SK-N-SH (cell line): ENCODE results near the gene ADRA1B. TPM values are rescaled to one million over a fixed set of nuclear protein-coding genes. Genes with fewer than 3 reads are reported as not detected.

Experiments
- CTCF ChIA-PET: fragments of 300-600, 350-600 bp; formaldehyde crosslinking; extraction: SDS; loops from one replicate; lab custom pipeline; 2021; lab: Yijun Ruan, JAX
- POLR2A ChIA-PET: fragments of 350-600 bp; sonication (Branson Sonifier 250); formaldehyde crosslinking; extraction: SDS; loops from one replicate; lab custom pipeline; 2020; ENCODE audit warnings: antibody characterized with exemption, inconsistent platforms; lab: Yijun Ruan, JAX
- DNase-seq: peaks from one replicate; pipeline ENCODE4 v3.0.0; 2012
- H2AFZ ChIP-seq: fragments of 200-600 bp; sonication (generic); 2 replicates; pipeline ENCODE4 v1.8.1; 2016; ENCODE audit warnings: antibody characterized with exemption, mild to moderate bottlenecking, low read depth
- H3F3A ChIP-seq: fragments of 200-600 bp; sonication (generic); replicated peaks from 2 replicates; pipeline ENCODE3; 2016; ENCODE audit warnings: antibody characterized with exemption, mild to moderate bottlenecking; ENCODE audit not compliant: insufficient read depth
- H3K27ac ChIP-seq, 2 experiments: fragments of 200-500 bp in 1 of 2; fragments of 200-600 bp in 1 of 2; sonication (Bioruptor generic) in 1 of 2; sonication (generic), shearing (Covaris generic) in 1 of 2; 2 replicates each; pipeline versions ENCODE4 v1.5.1 to v1.6.1; 2014 to 2016; ENCODE audit warnings: low read depth in 2 of 2, inconsistent platforms in 1 of 2, low read length in 1 of 2, mild to moderate bottlenecking in 1 of 2, mixed read lengths in 1 of 2
- H3K27me3 ChIP-seq: fragments of 200-600 bp; sonication (generic), shearing (Covaris generic); 2 replicates; pipeline ENCODE4 v1.6.1; 2016; ENCODE audit warnings: mixed run types; ENCODE audit not compliant: insufficient read depth
- H3K36me3 ChIP-seq, 2 experiments: fragments of 200-500 bp in 1 of 2; fragments of 200-600 bp in 1 of 2; sonication (Bioruptor generic) in 1 of 2; sonication (generic) in 1 of 2; replicated peaks in 1 of 2; 2 replicates each; pipeline versions ENCODE3 to v1.5.1; 2014 to 2016; ENCODE audit warnings: low read length in 1 of 2, mild to moderate bottlenecking in 1 of 2; ENCODE audit not compliant: insufficient read depth in 2 of 2, control insufficient read depth in 1 of 2
- H3K4me1 ChIP-seq, 2 experiments: fragments of 200-500 bp in 1 of 2; fragments of 200-600 bp in 1 of 2; sonication (Bioruptor generic) in 1 of 2; sonication (generic), shearing (Covaris generic) in 1 of 2; 2 replicates each; pipeline versions ENCODE4 v1.5.1 to v1.6.1; 2014 to 2016; ENCODE audit warnings: low read depth in 1 of 2, low read length in 1 of 2, mixed run types in 1 of 2; ENCODE audit not compliant: insufficient read depth in 2 of 2, control insufficient read depth in 1 of 2
- H3K4me2 ChIP-seq: fragments of 200-600 bp; sonication (generic), shearing (Covaris generic); 2 replicates; pipeline ENCODE4 v1.6.1; 2017; ENCODE audit warnings: mixed run types
- H3K4me3 ChIP-seq, 2 experiments: fragments of 200-500 bp in 1 of 2; fragments of 200-600 bp in 1 of 2; sonication (Bioruptor generic) in 1 of 2; sonication (generic), shearing (Covaris generic) in 1 of 2; 2 replicates each; pipeline versions ENCODE4 v1.5.1 to v1.8.1; 2014 to 2016; ENCODE audit warnings: low read depth in 2 of 2, inconsistent platforms in 1 of 2, low read length in 1 of 2, mild to moderate bottlenecking in 1 of 2, mixed read lengths in 1 of 2, moderate library complexity in 1 of 2
- H3K79me2 ChIP-seq: fragments of 200-600 bp; sonication (generic); 2 replicates; pipeline ENCODE4 v1.8.1; 2017; ENCODE audit warnings: mild to moderate bottlenecking; ENCODE audit not compliant: insufficient read depth
- H3K9ac ChIP-seq: fragments of 200-600 bp; sonication (generic); 2 replicates; pipeline ENCODE4 v1.6.1; 2017; ENCODE audit warnings: mixed run types
- H3K9me2 ChIP-seq: fragments of 200-600 bp; sonication (generic); 2 replicates; pipeline ENCODE4 v1.6.1; 2017; ENCODE audit warnings: mixed run types
- H3K9me3 ChIP-seq: fragments of 200-600 bp; sonication (generic); 2 replicates; pipeline ENCODE4 v1.6.1; 2017; ENCODE audit warnings: mixed run types, mild to moderate bottlenecking, moderate library complexity
- H4K20me1 ChIP-seq: fragments of 200-600 bp; sonication (generic); 2 replicates; pipeline ENCODE4 v1.6.1; 2017; ENCODE audit warnings: mild to moderate bottlenecking, mixed run types; ENCODE audit not compliant: insufficient read depth
- FOSL2 ChIP-seq: IDR thresholded peaks from 2 replicates; pipeline ENCODE4 v1.4.0; 2012; ENCODE audit warnings: low read depth, mild to moderate bottlenecking, moderate library complexity, borderline replicate concordance
- FOXM1 ChIP-seq: IDR thresholded peaks from 2 replicates; pipeline ENCODE4 v1.4.0; 2012; ENCODE audit warnings: low read depth, mild to moderate bottlenecking
- GABPA ChIP-seq: IDR thresholded peaks from 2 replicates; pipeline ENCODE4 v1.4.0; 2012; ENCODE audit warnings: low read depth, mild to moderate bottlenecking
- REST ChIP-seq: IDR thresholded peaks from 2 replicates; pipeline ENCODE4 v1.6.1; 2012; ENCODE audit warnings: mild to moderate bottlenecking, low read depth, low read length, moderate library complexity
- RFX5 ChIP-seq: IDR thresholded peaks from 2 replicates; pipeline ENCODE4 v1.6.1; 2012; ENCODE audit warnings: mild to moderate bottlenecking, improper control_type of control experiment, low read length
- RXRA ChIP-seq: IDR thresholded peaks from 2 replicates; pipeline ENCODE4 v1.4.0; 2012; ENCODE audit warnings: low read depth, mild to moderate bottlenecking, borderline replicate concordance
- WGBS: methylation state at CpG from one replicate; pipeline ENCODE4 v1.1.6; 2017; ENCODE audit warnings: low lambda C conversion rate; 5-methylcytosine and 5-hydroxymethylcytosine counted together
- polyA plus RNA-seq, 3 experiments: library from polyadenylated mRNA; depleted of rRNA; stranded (reverse); fragments of >200 nt; gene quantifications; 2 replicates each; pipeline ENCODE4 v1.2.3, GENCODE V29; 2012
- TF ChIP-seq, protein P1 (sequence below): IDR thresholded peaks from 2 replicates; pipeline ENCODE4 v1.4.0; 2012; ENCODE audit warnings: low read depth, borderline replicate concordance

Gene ADRA1B
- polyA plus RNA-seq, 1 of the 3 experiments (the other 2 are of a cell fraction) = 2.2 TPM

DNA sequence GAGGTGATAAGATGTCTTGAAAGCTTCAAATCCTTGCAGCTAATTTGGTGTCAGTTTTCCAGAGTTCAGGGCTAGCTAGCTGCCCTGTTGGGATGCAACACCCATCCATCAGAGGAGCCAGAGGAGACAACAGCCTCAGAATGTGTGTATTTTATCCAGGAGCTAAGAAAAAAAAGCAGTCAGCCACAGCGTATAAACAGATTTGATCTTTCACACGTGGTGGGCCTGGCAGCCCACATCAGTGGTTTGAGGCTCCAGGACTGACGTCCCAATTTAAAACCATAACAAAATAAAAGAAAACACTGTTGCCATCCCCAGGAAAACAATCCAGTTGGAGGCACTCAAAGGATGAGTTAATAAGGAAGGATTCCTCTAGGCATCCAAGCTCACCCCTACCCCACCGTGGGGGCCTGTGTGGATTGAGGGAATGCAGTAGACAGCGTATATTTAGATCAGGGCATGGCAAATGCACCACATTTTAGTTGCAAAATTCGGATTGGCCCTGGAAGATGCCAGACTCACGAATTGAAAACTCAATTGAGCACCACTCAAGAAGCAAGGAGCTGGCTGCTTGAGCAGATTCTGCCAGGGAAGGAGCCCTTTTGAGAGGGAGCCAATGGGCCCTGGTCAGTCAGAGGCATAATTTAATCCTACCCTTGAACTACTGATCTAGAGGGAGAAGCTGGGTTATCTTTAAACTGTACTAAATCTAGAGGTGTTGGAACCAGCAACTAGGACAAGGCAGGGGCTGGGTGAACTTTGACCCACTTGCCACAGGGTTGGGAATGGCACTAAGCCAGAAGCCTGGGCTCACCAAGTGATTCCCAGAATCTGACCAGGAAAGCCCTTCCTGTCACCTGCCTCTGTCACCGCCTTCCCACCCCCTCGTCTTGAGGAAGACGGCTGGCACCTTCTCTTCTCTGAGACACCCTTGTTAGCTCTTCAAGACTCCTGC is 17.5 kb downstream of the ADRA1B start (continued):
- TF ChIP-seq, protein P1, sequence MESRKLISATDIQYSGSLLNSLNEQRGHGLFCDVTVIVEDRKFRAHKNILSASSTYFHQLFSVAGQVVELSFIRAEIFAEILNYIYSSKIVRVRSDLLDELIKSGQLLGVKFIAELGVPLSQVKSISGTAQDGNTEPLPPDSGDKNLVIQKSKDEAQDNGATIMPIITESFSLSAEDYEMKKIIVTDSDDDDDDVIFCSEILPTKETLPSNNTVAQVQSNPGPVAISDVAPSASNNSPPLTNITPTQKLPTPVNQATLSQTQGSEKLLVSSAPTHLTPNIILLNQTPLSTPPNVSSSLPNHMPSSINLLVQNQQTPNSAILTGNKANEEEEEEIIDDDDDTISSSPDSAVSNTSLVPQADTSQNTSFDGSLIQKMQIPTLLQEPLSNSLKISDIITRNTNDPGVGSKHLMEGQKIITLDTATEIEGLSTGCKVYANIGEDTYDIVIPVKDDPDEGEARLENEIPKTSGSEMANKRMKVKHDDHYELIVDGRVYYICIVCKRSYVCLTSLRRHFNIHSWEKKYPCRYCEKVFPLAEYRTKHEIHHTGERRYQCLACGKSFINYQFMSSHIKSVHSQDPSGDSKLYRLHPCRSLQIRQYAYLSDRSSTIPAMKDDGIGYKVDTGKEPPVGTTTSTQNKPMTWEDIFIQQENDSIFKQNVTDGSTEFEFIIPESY = no peak

GRCh38 chr5:159935946-159936345 is 19.7 kb downstream of the ADRA1B start:
- H3K4me3 ChIP-seq = no peak overlapping the region
- H3K36me3 ChIP-seq = no peaks in the 10 kb centered on the region
- H3F3A ChIP-seq = no peaks in the 10 kb centered on the region
- H4K20me1 ChIP-seq = no peaks in the 10 kb centered on the region
- H3K9me3 ChIP-seq = no peaks in the 10 kb centered on the region
- DNase-seq = no peak
- peaks cover 11% of the 10 kb centered on the region; the same call in 1 of the 2 replicates for H3K79me2 ChIP-seq
- H3K9me2 ChIP-seq = no peaks in the 10 kb centered on the region
- CTCF ChIA-PET = no interaction called here
- no peaks in the 10 kb centered on the region for H3K4me1 ChIP-seq
- H3K27me3 ChIP-seq = no peaks in the 10 kb centered on the region
- H3K9ac ChIP-seq = no peak overlapping the region
- TF ChIP-seq FOXM1 (no peak), GABPA (no peak), REST (no peak), RFX5 (no peak)
- H3K4me2 ChIP-seq = no peak overlapping the region
- POLR2A ChIA-PET = no interaction called here
- 85% methylated on average over 1 of the region's 1 CpG for WGBS
- H2AFZ ChIP-seq = no peak overlapping the region
- H3K27ac ChIP-seq = no peak overlapping the region

DNA sequence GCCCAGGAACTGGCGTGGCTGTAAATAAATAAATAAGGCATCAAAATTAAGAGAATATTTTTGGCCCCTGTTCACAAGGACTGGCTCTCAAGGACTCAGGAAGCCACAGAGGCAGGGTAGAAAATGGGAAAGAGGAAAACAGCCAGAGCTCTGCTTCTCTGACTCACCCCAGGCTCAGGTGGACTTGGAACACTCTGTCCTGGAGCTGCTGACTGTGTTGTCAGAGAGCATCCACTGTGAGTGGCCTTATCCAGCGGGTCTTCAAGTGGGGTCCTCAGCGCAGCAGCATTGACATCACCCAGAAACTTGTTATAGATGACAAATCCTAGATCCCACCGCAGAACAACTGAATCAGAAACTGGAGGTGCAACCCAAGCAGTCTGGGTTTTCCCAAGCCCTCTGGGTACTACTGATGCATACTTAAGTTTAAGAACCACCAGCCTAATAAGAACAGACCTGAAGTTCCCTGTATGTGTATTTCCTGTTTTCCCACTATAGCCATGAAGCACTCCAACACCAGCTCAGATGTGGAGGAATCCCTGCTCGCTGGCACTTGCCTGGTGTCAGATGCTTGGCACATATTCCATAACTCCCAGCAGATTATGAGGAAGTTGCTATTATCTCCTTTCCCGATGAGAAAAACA is 20.5 kb downstream of the ADRA1B start:
- H3K9ac ChIP-seq = no peak overlapping the region
- H3K27me3 ChIP-seq = no peaks in the 10 kb centered on the region
- H3K4me3 ChIP-seq = no peak overlapping the region
- H3K9me2 ChIP-seq = no peaks in the 10 kb centered on the region
- POLR2A ChIA-PET = no interaction called here
- H2AFZ ChIP-seq = no peak overlapping the region
- no peaks in the 10 kb centered on the region for H3K9me3 ChIP-seq
- WGBS = 41% methylated on average over 6 of the region's 6 CpGs
- TF ChIP-seq FOSL2 (peak; percentile 38; the same call in 1 of the 2 replicates), RXRA (no peak)
- H3K36me3 ChIP-seq = no peaks in the 10 kb centered on the region
- H3F3A ChIP-seq = no peaks in the 10 kb centered on the region
- H3K4me2 ChIP-seq = no peak overlapping the region
- H3K4me1 ChIP-seq = no peaks in the 10 kb centered on the region
- peaks cover 4% of the 10 kb centered on the region; the same call in 1 of the 2 replicates for H3K79me2 ChIP-seq
- no peak for DNase-seq
- no peaks in the 10 kb centered on the region for H4K20me1 ChIP-seq
- CTCF ChIA-PET = no interaction called here
- H3K27ac ChIP-seq = no peak overlapping the region
